Amniotic epithelial cell (primary cell): ENCODE data around the gene TMEM52.

Experiments
- DNase-seq: peaks from one replicate; pipeline ENCODE4 v3.0.0-alpha.2; 2010; ENCODE audit warnings: low read depth

TMEM52 gene

GRCh38 chr1:1872329-1872994, 46.6 kb downstream of the TMEM52 start:
- no peak for DNase-seq

GRCh38 chr1:1869469-1869868, 49.6 kb downstream of the TMEM52 start:
- DNase-seq = no peak
